Fibroblast of skin of left biceps (primary cell): ENCODE results near the gene HSPB3.
"Not testable (repeated sequence)": the region's sequence is repeated elsewhere in the genome, so short reads cannot be mapped to it uniquely, and the experiment has no call there.

Experiments used
- DNase-seq, 2 experiments: peaks; one replicate each; pipeline ENCODE4 v3.0.0-alpha.2; 2013; ENCODE audit warnings: low read depth in 2 of 2

HSPB3 gene

GRCh38 chr5:54457094-54457862 is 1.8 kb downstream of the HSPB3 start:
- DNase-seq = peak; percentile 70

- no peak for DNase-seq
Measured at GRCh38 chr5:54458221-54458620, 2.7 kb downstream of the HSPB3 start.

- DNase-seq = no peak
Measured at GRCh38 chr5:54460181-54460919, 4.9 kb downstream of the HSPB3 start.

- no peak for DNase-seq
Measured at GRCh38 chr5:54462281-54462680, 6.8 kb downstream of the HSPB3 start.

GRCh38 chr5:54463713-54464112 is 8.2 kb downstream of the HSPB3 start:
- no peak for DNase-seq

- no peak for DNase-seq
Measured at GRCh38 chr5:54469622-54470021, 14.1 kb downstream of the HSPB3 start.

GRCh38 chr5:54470128-54470527 is 14.6 kb downstream of the HSPB3 start:
- peak; percentile 59 to 63 for DNase-seq

GRCh38 chr5:54470677-54471076 is 15.2 kb downstream of the HSPB3 start:
- peak; percentile 37 to 52 for DNase-seq

- DNase-seq = no peak
Measured at GRCh38 chr5:54471398-54471797, 15.9 kb downstream of the HSPB3 start.

- DNase-seq = no peak
Measured at GRCh38 chr5:54476682-54477081, 21.2 kb downstream of the HSPB3 start.

GRCh38 chr5:54477941-54478478 is 22.5 kb downstream of the HSPB3 start:
- DNase-seq = no peak

- DNase-seq = no peak
Measured at GRCh38 chr5:54480296-54480695, 24.8 kb downstream of the HSPB3 start.

GRCh38 chr5:54484219-54484894 is 28.9 kb downstream of the HSPB3 start:
- DNase-seq = no peak

- not testable (repeated sequence) for DNase-seq
Measured at GRCh38 chr5:54485659-54486058, 30.2 kb downstream of the HSPB3 start.

GRCh38 chr5:54489648-54489979 is 34.1 kb downstream of the HSPB3 start:
- DNase-seq = not testable (repeated sequence)

- DNase-seq = no peak
Measured at GRCh38 chr5:54491326-54491725, 35.8 kb downstream of the HSPB3 start.

- DNase-seq = no peak
Measured at GRCh38 chr5:54492178-54492577, 36.7 kb downstream of the HSPB3 start.

- no peak for DNase-seq
Measured at GRCh38 chr5:54495027-54495426, 39.5 kb downstream of the HSPB3 start.
